BE2C (cell line): ENCODE measurements around the gene KAT2B.
"Not testable (repeated sequence)": the region's sequence is repeated elsewhere in the genome, so short reads cannot be mapped to it uniquely, and the experiment has no call there.

ENCODE experiments used
- DNase-seq: peaks from one replicate; pipeline ENCODE4 v3.0.0-alpha.2; 2020
- H3K27me3 ChIP-seq: fragments of 250-450 bp; sonication (Bioruptor Pico); 2 replicates; pipeline ENCODE4 v1.5.1; 2020; ENCODE audit warnings: mild to moderate bottlenecking
- H3K36me3 ChIP-seq: fragments of 250-450 bp; sonication (Bioruptor Pico); 2 replicates; pipeline ENCODE4 v1.5.1; 2020; ENCODE audit warnings: mild to moderate bottlenecking
- H3K4me1 ChIP-seq: fragments of 250-450 bp; sonication (Bioruptor Pico); 2 replicates; pipeline ENCODE4 v1.5.1; 2020
- H3K4me3 ChIP-seq: 2 replicates; pipeline ENCODE4 v1.5.1; 2011; ENCODE audit warnings: low read depth, low read length
- H3K9me3 ChIP-seq: fragments of 250-450 bp; sonication (Bioruptor Pico); 2 replicates; pipeline ENCODE4 v1.5.1; 2020
- TF ChIP-seq, protein P1 (sequence below): IDR thresholded peaks from 2 replicates; pipeline ENCODE4 v1.5.1; 2012; ENCODE audit warnings: mild to moderate bottlenecking, low read depth, low read length

Gene KAT2B

DNA sequence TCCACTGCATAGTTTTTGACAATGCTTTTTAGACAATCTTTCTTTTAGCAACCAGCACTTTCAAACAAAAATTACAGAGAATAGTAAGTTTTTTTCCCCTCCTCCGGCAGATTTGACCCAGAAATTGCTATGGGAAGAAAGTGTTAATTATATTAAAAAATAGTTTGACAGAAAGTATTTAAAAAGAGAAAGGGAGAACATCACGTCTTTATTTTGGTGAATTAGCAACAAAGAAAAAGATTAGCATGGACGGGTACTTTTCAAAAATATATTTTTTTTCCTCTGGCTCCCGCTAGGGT, 831 bp upstream of the KAT2B start:
- TF ChIP-seq, protein P1, sequence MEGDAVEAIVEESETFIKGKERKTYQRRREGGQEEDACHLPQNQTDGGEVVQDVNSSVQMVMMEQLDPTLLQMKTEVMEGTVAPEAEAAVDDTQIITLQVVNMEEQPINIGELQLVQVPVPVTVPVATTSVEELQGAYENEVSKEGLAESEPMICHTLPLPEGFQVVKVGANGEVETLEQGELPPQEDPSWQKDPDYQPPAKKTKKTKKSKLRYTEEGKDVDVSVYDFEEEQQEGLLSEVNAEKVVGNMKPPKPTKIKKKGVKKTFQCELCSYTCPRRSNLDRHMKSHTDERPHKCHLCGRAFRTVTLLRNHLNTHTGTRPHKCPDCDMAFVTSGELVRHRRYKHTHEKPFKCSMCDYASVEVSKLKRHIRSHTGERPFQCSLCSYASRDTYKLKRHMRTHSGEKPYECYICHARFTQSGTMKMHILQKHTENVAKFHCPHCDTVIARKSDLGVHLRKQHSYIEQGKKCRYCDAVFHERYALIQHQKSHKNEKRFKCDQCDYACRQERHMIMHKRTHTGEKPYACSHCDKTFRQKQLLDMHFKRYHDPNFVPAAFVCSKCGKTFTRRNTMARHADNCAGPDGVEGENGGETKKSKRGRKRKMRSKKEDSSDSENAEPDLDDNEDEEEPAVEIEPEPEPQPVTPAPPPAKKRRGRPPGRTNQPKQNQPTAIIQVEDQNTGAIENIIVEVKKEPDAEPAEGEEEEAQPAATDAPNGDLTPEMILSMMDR, result no peak
- Histone ChIP-seq H3K9me3 (no peaks in the 10 kb centered on the region), H3K36me3 (no peaks in the 10 kb centered on the region), H3K27me3 (no peaks in the 10 kb centered on the region), H3K4me3 (peak overlapping the region; percentile 61), H3K4me1 (no peaks in the 10 kb centered on the region)
- no peak for DNase-seq

DNA sequence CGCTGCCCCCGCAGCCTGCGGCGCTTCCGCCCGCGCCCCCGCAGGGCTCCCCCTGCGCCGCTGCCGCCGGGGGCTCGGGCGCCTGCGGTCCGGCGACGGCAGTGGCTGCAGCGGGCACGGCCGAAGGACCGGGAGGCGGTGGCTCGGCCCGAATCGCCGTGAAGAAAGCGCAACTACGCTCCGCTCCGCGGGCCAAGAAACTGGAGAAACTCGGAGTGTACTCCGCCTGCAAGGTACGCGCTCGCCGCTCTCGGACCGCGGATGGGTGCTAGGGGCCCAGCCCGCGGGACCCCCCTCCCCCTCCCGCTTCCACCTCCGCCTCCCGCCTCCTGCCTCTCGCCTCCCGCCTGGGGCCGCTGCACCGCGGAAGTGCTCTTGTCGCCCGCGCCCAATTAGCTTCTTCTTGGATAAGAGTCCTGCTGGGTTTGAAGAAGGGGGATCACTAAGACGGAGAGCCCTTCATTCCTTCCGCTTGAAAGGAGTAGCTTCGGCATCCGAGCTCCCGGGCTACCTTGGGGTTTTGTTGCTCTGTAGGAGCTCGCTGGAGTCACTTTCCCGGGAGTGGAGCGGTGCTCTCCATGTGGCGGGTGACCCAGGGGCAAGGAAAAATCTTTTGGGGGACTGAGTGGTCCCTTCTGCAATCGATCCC, 426 bp downstream of the KAT2B start:
- Histone ChIP-seq H3K4me1 (no peaks in the 10 kb centered on the region), H3K27me3 (no peaks in the 10 kb centered on the region), H3K4me3 (peak overlapping the region; percentile 71), H3K9me3 (no peaks in the 10 kb centered on the region), H3K36me3 (no peaks in the 10 kb centered on the region)
- DNase-seq, result peak; percentile 59
- TF ChIP-seq, protein P1, result no peak

GRCh38 chr3:20041197-20041780, 1.0 kb downstream of the KAT2B start:
- Histone ChIP-seq H3K36me3 (no peaks in the 10 kb centered on the region), H3K4me3 (peak overlapping the region; percentile 71), H3K4me1 (no peaks in the 10 kb centered on the region), H3K27me3 (no peaks in the 10 kb centered on the region), H3K9me3 (no peaks in the 10 kb centered on the region)
- TF ChIP-seq, protein P1, result no peak
- DNase-seq, result peak; percentile 77

DNA sequence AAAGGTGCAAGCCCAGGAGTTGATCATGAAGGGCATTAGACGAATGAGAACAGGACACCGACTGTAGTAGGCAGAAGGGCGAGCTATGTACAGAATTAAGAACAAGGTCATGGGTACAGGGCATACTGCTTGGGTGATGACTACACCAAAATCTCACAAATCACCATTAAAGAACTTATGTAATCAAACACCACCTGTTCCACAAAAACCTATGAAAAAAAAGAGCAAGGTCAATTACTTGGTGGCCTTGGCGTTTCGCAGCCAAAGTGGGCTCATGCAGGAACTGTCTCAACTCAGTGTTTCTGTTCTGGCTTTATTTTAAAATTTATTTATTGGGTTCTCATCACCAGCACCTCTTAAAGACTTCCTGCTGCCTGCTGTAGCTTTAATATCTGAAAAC, 2.1 kb downstream of the KAT2B start:
- no peaks in the 10 kb centered on the region for H3K4me1 ChIP-seq
- H3K4me3 ChIP-seq, result no peak overlapping the region

DNA sequence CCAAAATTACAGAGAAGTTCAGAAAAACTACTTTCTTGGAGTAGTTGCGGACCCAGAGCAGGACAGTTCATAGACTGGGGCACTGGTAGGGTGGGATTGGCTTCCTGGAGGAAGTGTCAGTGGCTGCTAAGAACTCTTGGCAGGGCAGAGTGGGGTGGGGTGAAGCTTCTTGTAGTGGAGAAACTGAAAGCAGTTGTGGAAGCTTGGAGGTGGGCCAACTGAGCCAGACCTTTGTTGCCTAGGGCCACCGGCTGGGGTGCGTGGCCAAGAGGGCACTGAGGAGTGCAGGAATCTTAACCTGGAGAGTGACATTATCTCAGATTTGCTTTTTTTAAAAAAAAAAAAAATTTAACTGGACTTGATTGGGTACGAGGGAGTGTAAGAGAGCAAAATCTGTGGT, 3.1 kb downstream of the KAT2B start:
- DNase-seq, result peak; percentile 24
- H3K36me3 ChIP-seq, result no peaks in the 10 kb centered on the region
- H3K4me3 ChIP-seq, result no peak overlapping the region
- no peaks in the 10 kb centered on the region for H3K9me3 ChIP-seq
- TF ChIP-seq, protein P1, result no peak
- no peaks in the 10 kb centered on the region; the same call in 1 of the 2 replicates for H3K4me1 ChIP-seq
- no peaks in the 10 kb centered on the region for H3K27me3 ChIP-seq

More for the DNA sequence above, 2.1 kb downstream of the KAT2B start:
- no peaks in the 10 kb centered on the region for H3K36me3 ChIP-seq
- no peak for DNase-seq
- no peaks in the 10 kb centered on the region for H3K9me3 ChIP-seq
- H3K27me3 ChIP-seq, result no peaks in the 10 kb centered on the region
- TF ChIP-seq, protein P1, result no peak

- no peaks in the 10 kb centered on the region for H3K27me3 ChIP-seq
- DNase-seq, result no peak
- H3K36me3 ChIP-seq, result no peaks in the 10 kb centered on the region
- H3K9me3 ChIP-seq, result no peaks in the 10 kb centered on the region
- TF ChIP-seq, protein P1, result no peak
- no peak overlapping the region for H3K4me3 ChIP-seq
- H3K4me1 ChIP-seq, result no peaks in the 10 kb centered on the region; the same call in 1 of the 2 replicates
These were observed 3.6 kb downstream of the KAT2B start for GRCh38 chr3:20043825-20044224.

- H3K36me3 ChIP-seq, DNase-seq, H3K4me3 ChIP-seq, H3K27me3 ChIP-seq, H3K4me1 ChIP-seq, H3K9me3 ChIP-seq: not testable (repeated sequence)
These were observed 4.9 kb downstream of the KAT2B start for GRCh38 chr3:20045141-20045540.
